ENCODE measurements around the gene BCL2. TPM values are rescaled to one million over a fixed set of nuclear protein-coding genes. Genes with fewer than 3 reads are reported as not detected.

The BCL2 gene
- total and polyA plus RNA-seq, 9 of the 15 experiments (the other 6 are each of a cell fraction or from before 2014, with no cell fraction given), result 0.10 to 1.1 (median 0.65) TPM

GRCh38 chr18:63113899-63114565, 205.5 kb downstream of the BCL2 start (continued):
- TF ChIP-seq CHD7 (IDR thresholded peaks at IDR 0.05; ENCODE audit: low read depth, low read length) (no peak), ZNF174 (CRISPR knock-in tag; IDR thresholded peaks at IDR 0.05) (no peak), ESRRB (CRISPR knock-in tag; IDR thresholded peaks at IDR 0.05; ENCODE audit: borderline replicate concordance) (no peak), GATAD2B (IDR thresholded peaks at IDR 0.05; ENCODE audit: borderline replicate concordance) (no peak)

All from K562 (cell line).